Ishikawa (cell line): ENCODE measurements around the gene SLC2A1.

ENCODE experiments used
- CEBPB ChIP-seq: IDR thresholded peaks from 2 replicates; pipeline ENCODE4 v1.6.1; 2012
- CREB1 ChIP-seq: IDR thresholded peaks from 2 replicates; pipeline ENCODE4 v1.6.1; 2012; ENCODE audit warnings: low read depth
- EGR1 ChIP-seq: IDR thresholded peaks from 2 replicates; pipeline ENCODE4 v1.6.1; 2012
- EP300 ChIP-seq: IDR thresholded peaks from 2 replicates; pipeline ENCODE4 v1.6.1; 2012; ENCODE audit warnings: borderline replicate concordance
- FOXM1 ChIP-seq: IDR thresholded peaks from 2 replicates; pipeline ENCODE4 v1.6.1; 2012; ENCODE audit warnings: low read depth, borderline replicate concordance
- NFIC ChIP-seq: IDR thresholded peaks from 2 replicates; pipeline ENCODE4 v1.6.1; 2012
- RAD21 ChIP-seq: IDR thresholded peaks from 2 replicates; pipeline ENCODE4 v1.6.1; 2012; ENCODE audit warnings: low read depth
- TAF1 ChIP-seq: IDR thresholded peaks from 2 replicates; pipeline ENCODE4 v1.6.1; 2012; ENCODE audit warnings: low read depth, mild to moderate bottlenecking
- TCF12 ChIP-seq: IDR thresholded peaks from 2 replicates; pipeline ENCODE4 v1.6.1; 2012; ENCODE audit warnings: low read depth
- TEAD4 ChIP-seq: IDR thresholded peaks from 2 replicates; pipeline ENCODE4 v1.6.1; 2012
- YY1 ChIP-seq: IDR thresholded peaks from 2 replicates; pipeline ENCODE4 v1.6.1; 2012; ENCODE audit warnings: low read depth
- ZBTB7A ChIP-seq: IDR thresholded peaks from 2 replicates; pipeline ENCODE4 v1.6.1; 2012; ENCODE audit warnings: low read depth
- TF ChIP-seq, protein P1 (sequence below): IDR thresholded peaks from 2 replicates; pipeline ENCODE4 v1.6.1; 2012
- TF ChIP-seq, protein P2 (sequence below): IDR thresholded peaks from 2 replicates; pipeline ENCODE4 v1.6.1; 2012; ENCODE audit warnings: low read depth, mild to moderate bottlenecking
- TF ChIP-seq, protein P3 (sequence below): IDR thresholded peaks from 2 replicates; pipeline ENCODE4 v1.6.1; 2012

Gene SLC2A1

DNA sequence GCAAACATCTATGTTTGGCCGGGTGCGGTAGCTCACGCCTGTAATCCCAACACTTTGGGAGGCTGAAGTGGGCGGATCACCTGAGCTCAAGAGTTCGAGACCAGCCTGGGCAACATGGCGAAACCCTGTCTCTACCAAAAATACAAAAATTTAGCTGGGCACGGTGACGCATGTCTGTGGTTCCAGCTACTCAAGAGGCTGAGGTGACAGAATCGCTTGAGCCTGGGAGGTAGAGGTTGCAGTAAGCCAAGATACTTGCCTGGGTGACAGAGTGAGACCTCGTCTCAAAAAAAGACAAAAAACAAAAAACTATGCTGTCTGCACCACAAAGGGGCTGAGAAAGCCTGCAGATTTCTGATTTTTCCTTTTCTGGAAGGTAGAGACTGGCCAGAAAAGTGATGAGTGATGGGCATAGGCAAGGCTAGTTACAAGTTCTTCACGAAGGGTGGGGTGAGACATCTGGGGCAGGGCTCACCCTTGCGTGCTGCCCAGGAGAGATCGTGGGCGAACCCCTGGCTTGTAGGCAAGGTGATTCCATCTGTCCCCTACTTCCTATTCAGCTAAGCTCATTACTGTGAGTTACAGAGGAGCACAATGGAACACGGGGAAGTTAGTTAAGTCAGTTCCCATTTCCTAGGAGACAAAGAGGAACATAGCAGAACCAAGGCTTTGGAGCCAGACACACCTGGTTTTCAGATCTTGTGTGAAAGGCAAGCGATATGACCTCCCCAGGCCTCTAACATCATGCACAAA is 3.2 kb downstream of the SLC2A1 start:
- TF ChIP-seq CREB1 = no peak
- TF ChIP-seq YY1 = no peak
- TF ChIP-seq, protein P1, sequence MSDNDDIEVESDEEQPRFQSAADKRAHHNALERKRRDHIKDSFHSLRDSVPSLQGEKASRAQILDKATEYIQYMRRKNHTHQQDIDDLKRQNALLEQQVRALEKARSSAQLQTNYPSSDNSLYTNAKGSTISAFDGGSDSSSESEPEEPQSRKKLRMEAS = no peak
- no peak for TF ChIP-seq FOXM1
- TF ChIP-seq TCF12 = no peak
- no peak for TF ChIP-seq TEAD4
- no peak for TF ChIP-seq RAD21
- no peak for TF ChIP-seq NFIC
- TF ChIP-seq ZBTB7A = no peak
- TF ChIP-seq, protein P2, sequence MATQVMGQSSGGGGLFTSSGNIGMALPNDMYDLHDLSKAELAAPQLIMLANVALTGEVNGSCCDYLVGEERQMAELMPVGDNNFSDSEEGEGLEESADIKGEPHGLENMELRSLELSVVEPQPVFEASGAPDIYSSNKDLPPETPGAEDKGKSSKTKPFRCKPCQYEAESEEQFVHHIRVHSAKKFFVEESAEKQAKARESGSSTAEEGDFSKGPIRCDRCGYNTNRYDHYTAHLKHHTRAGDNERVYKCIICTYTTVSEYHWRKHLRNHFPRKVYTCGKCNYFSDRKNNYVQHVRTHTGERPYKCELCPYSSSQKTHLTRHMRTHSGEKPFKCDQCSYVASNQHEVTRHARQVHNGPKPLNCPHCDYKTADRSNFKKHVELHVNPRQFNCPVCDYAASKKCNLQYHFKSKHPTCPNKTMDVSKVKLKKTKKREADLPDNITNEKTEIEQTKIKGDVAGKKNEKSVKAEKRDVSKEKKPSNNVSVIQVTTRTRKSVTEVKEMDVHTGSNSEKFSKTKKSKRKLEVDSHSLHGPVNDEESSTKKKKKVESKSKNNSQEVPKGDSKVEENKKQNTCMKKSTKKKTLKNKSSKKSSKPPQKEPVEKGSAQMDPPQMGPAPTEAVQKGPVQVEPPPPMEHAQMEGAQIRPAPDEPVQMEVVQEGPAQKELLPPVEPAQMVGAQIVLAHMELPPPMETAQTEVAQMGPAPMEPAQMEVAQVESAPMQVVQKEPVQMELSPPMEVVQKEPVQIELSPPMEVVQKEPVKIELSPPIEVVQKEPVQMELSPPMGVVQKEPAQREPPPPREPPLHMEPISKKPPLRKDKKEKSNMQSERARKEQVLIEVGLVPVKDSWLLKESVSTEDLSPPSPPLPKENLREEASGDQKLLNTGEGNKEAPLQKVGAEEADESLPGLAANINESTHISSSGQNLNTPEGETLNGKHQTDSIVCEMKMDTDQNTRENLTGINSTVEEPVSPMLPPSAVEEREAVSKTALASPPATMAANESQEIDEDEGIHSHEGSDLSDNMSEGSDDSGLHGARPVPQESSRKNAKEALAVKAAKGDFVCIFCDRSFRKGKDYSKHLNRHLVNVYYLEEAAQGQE = no peak
- TF ChIP-seq TAF1 = no peak
- TF ChIP-seq EGR1 = no peak
- TF ChIP-seq, protein P3, sequence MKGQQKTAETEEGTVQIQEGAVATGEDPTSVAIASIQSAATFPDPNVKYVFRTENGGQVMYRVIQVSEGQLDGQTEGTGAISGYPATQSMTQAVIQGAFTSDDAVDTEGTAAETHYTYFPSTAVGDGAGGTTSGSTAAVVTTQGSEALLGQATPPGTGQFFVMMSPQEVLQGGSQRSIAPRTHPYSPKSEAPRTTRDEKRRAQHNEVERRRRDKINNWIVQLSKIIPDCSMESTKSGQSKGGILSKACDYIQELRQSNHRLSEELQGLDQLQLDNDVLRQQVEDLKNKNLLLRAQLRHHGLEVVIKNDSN = no peak
- no peak for TF ChIP-seq EP300
- TF ChIP-seq CEBPB = no peak

DNA sequence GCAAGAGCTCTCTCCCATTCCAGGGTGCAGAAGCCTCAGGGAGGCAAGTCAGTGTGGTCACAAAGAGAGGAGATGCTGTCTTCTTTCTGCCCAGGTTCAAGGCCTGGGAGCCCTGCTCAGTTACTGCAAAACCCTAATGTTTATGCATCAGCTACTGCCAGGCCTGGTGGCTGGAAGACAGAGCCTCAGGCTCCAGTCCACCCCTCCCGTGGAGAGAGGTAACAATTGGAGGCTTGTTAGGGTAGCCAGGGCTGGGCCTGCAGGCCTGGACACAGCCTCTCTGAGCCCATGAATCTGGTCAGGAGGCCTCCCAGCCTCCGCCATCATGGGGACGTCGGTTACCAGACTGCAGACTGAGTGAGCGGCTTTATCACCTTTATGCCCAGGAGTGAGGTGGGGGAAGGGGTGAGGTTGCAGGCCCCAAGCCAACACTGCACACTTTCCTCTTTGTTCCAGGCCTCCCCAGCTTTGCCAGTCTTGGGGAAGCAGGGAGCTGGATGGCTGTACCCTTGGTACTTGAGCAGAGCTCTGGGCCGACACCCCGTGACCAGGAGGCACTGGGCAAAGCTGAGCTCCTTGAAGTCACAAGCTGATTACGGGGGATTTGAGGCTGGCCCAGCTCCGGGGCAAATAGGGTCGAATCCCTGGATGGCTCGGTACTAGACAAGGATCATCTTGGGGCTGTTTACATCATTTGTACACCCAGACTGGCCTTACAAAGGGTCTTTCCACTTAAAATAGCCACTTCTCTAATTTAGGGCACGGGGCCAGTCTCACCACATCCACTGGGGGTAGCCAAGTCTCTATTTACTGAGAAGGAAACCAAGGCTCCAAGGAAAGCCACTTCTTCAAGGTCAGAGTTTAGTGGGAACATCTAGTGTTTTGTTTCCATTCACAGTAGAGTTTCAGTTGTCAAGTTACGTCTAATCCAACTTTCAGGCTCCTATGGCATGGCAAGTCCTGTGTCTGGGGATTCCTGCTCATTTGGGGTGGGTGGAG is 5.2 kb downstream of the SLC2A1 start:
- TF ChIP-seq TEAD4 (no peak), TCF12 (no peak), CREB1 (no peak), EGR1 (no peak), CEBPB (no peak), ZBTB7A (no peak), RAD21 (no peak), TAF1 (no peak), NFIC (no peak), YY1 (no peak), EP300 (no peak), FOXM1 (no peak)
- TF ChIP-seq, protein P3 = no peak
- TF ChIP-seq, protein P2 = no peak
- TF ChIP-seq, protein P1 = no peak

DNA sequence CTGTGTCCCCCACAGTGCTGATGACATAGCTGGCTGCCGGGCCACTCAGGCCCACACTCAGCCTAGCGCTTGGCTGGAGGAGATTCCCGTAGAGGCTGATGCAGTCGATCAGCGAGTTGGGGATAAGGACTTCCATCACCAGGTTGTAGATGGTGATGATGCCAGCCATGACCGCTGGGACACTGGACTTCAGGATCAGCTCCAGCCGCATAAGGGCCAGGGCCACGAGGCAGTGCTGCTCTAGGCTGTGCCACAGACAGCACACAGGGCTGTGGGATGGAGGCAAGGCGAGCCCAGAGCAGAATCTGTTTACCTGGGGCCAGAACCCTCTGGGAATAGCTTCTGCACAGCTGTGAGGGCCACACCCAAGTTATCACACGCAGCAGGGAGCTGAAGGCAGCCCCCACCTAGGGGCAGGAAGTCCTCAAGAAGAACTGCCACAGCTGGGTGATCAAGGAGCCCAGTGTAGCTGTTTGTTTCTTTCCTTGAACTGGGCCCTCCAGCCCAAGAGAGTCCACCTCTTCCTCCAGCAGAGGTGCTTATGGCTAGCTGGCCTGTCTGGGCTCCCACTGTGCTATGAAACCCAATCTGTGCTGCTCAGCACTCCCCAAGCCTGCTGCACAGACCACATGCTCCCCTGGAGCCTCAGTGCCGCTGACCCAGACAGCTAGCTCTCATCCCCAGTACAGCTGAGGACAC is 6.2 kb downstream of the SLC2A1 start:
- TF ChIP-seq TCF12 (peak; percentile 98), ZBTB7A (no peak), EP300 (peak; percentile 94), EGR1 (no peak), RAD21 (peak; percentile 15; the same call in 1 of the 2 replicates), FOXM1 (peak; percentile 88), NFIC (peak; percentile 76), TEAD4 (peak; percentile 51)
- TF ChIP-seq, protein P1 = peak; percentile 79

DNA sequence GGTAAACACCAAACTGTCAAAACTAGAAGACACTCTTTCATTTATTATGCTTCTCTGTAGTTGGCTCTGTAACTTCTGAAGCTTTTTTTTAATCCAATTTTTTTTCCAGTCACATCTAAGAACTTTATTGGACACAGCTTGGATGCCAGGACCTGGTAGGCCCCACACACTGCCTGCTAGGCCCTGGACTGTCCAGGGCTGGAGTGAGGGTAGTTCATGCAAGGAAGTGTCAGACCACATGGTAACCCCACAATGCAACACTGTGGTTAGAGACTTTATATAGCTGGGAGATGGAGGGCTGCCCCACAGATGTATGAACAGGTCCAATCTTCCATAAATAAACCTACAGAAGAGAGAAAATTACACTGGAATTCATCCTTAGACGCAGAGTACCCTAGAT is 7.1 kb downstream of the SLC2A1 start:
- TF ChIP-seq, protein P2 = no peak
- TF ChIP-seq NFIC (no peak), TEAD4 (no peak), YY1 (no peak), EP300 (no peak), RAD21 (no peak), FOXM1 (no peak), EGR1 (no peak), CREB1 (no peak), ZBTB7A (no peak), CEBPB (no peak), TCF12 (no peak), TAF1 (no peak)
- TF ChIP-seq, protein P3 = no peak
- TF ChIP-seq, protein P1 = no peak
